Loucy (cell line): ENCODE measurements around the gene UBE2Q1.
"Not testable (repeated sequence)": the region's sequence is repeated elsewhere in the genome, so short reads cannot be mapped to it uniquely, and the experiment has no call there.

ENCODE experiments used
- H2AFZ ChIP-seq: fragments of 200-600 bp; sonication (generic); 2 replicates; pipeline ENCODE4 v1.6.0; 2016; ENCODE audit warnings: antibody characterized with exemption, mild to moderate bottlenecking, low read length, moderate library complexity
- H3F3A ChIP-seq: fragments of 200-600 bp; 2 replicates; pipeline ENCODE4 v1.6.0; 2016; ENCODE audit warnings: antibody characterized with exemption, low read depth, mild to moderate bottlenecking
- H3K27me3 ChIP-seq: fragments of 200-600 bp; sonication (generic); 2 replicates; pipeline ENCODE4 v1.6.1; 2014; ENCODE audit warnings: low read length, mild to moderate bottlenecking; ENCODE audit not compliant: insufficient read depth, poor library complexity, severe bottlenecking
- H3K36me3 ChIP-seq: fragments of 200-600 bp; sonication (generic); 2 replicates; pipeline ENCODE4 v1.6.1; 2016; ENCODE audit warnings: low read length; ENCODE audit not compliant: insufficient read depth
- H3K4me1 ChIP-seq: fragments of 200-600 bp; sonication (generic); 2 replicates; pipeline ENCODE4 v1.5.1; 2014; ENCODE audit warnings: low read length, mild to moderate bottlenecking; ENCODE audit not compliant: insufficient read depth, poor library complexity, severe bottlenecking
- H3K4me2 ChIP-seq: fragments of 200-600 bp; sonication (generic); 2 replicates; pipeline ENCODE4 v1.6.0; 2014; ENCODE audit warnings: antibody characterized with exemption, low read length, low read depth, mild to moderate bottlenecking; ENCODE audit not compliant: poor library complexity, severe bottlenecking
- H3K4me3 ChIP-seq: fragments of 200-600 bp; sonication (generic); 2 replicates; pipeline ENCODE4 v1.5.1; 2014; ENCODE audit warnings: low read length, mild to moderate bottlenecking, mixed read lengths; ENCODE audit not compliant: poor library complexity, severe bottlenecking
- H3K79me2 ChIP-seq: fragments of 200-600 bp; sonication (generic); 2 replicates; pipeline ENCODE4 v1.6.1; 2014; ENCODE audit warnings: low read length; ENCODE audit not compliant: insufficient read depth
- H3K9ac ChIP-seq: fragments of 200-600 bp; sonication (generic); 2 replicates; pipeline ENCODE4 v1.6.0; 2014; ENCODE audit warnings: mild to moderate bottlenecking, low read depth, low read length, moderate library complexity; ENCODE audit not compliant: poor library complexity, severe bottlenecking
- H3K9me2 ChIP-seq: fragments of 200-600 bp; sonication (generic); replicated peaks from 2 replicates; pipeline ENCODE4 v1.6.1; 2016; ENCODE audit warnings: low read depth, low read length, mixed read lengths
- H3K9me3 ChIP-seq: fragments of 200-600 bp; sonication (generic); 2 replicates; pipeline ENCODE4 v1.6.1; 2014; ENCODE audit warnings: mild to moderate bottlenecking, antibody characterized with exemption, low read length, low read depth; ENCODE audit not compliant: insufficient read depth
- H4K20me1 ChIP-seq: fragments of 200-600 bp; sonication (generic); 2 replicates; pipeline ENCODE4 v1.6.0; 2014; ENCODE audit warnings: antibody characterized with exemption, low read length, mild to moderate bottlenecking; ENCODE audit not compliant: insufficient read depth, poor library complexity, severe bottlenecking
- CTCF ChIP-seq: fragments of 200-600 bp; sonication (generic); conservative IDR thresholded peaks from 2 replicates; pipeline ENCODE4 v1.5.1; 2014; ENCODE audit warnings: mild to moderate bottlenecking, antibody characterized with exemption, low read length
- EZH2phosphoT487 ChIP-seq: fragments of 200-600 bp; IDR thresholded peaks from 2 replicates; pipeline ENCODE4 v1.6.1; 2018; ENCODE audit warnings: antibody characterized with exemption, mild to moderate bottlenecking, moderate library complexity, borderline replicate concordance

The UBE2Q1 gene

GRCh38 chr1:154533952-154534844, 24.3 kb downstream of the UBE2Q1 start:
- Histone ChIP-seq H3K36me3 (no peaks in the 10 kb centered on the region), H3K79me2 (no peaks in the 10 kb centered on the region), H3K4me1 (no peaks in the 10 kb centered on the region), H3K9me2 (no peaks in the 10 kb centered on the region), H2AFZ (no peak overlapping the region), H3K9me3 (no peaks in the 10 kb centered on the region), H3K4me3 (no peak overlapping the region), H3K4me2 (no peak overlapping the region), H4K20me1 (no peaks in the 10 kb centered on the region), H3K27me3 (no peaks in the 10 kb centered on the region), H3K9ac (no peak overlapping the region), H3F3A (no peaks in the 10 kb centered on the region)
- TF ChIP-seq EZH2phosphoT487 (no peak), CTCF (peak; percentile 62)

- not testable (repeated sequence) for H3K9me2 ChIP-seq, H3K4me2 ChIP-seq, H3K27me3 ChIP-seq, H3K4me1 ChIP-seq, H3K4me3 ChIP-seq, H2AFZ ChIP-seq, H3K79me2 ChIP-seq, H3K9ac ChIP-seq, H4K20me1 ChIP-seq, H3F3A ChIP-seq, H3K36me3 ChIP-seq, H3K9me3 ChIP-seq
These were observed 26.5 kb downstream of the UBE2Q1 start for GRCh38 chr1:154531950-154532349.

- H3K9ac ChIP-seq = no peak overlapping the region
- no peaks in the 10 kb centered on the region for H3K36me3 ChIP-seq
- H3K4me2 ChIP-seq = no peak overlapping the region
- H3F3A ChIP-seq = no peaks in the 10 kb centered on the region
- no peaks in the 10 kb centered on the region for H3K27me3 ChIP-seq
- H3K9me3 ChIP-seq = no peaks in the 10 kb centered on the region
- TF ChIP-seq EZH2phosphoT487 (no peak), CTCF (no peak)
- no peak overlapping the region for H2AFZ ChIP-seq
- no peaks in the 10 kb centered on the region for H3K79me2 ChIP-seq
- H4K20me1 ChIP-seq = no peaks in the 10 kb centered on the region
- H3K4me1 ChIP-seq = no peaks in the 10 kb centered on the region
- H3K9me2 ChIP-seq = no peaks in the 10 kb centered on the region
- no peak overlapping the region for H3K4me3 ChIP-seq
These were observed 29.2 kb downstream of the UBE2Q1 start for GRCh38 chr1:154529308-154529707.

GRCh38 chr1:154527192-154527591, 31.3 kb downstream of the UBE2Q1 start:
- H3K36me3 ChIP-seq = no peaks in the 10 kb centered on the region
- no peak overlapping the region for H3K4me3 ChIP-seq
- no peaks in the 10 kb centered on the region for H3F3A ChIP-seq
- H3K9me3 ChIP-seq = no peaks in the 10 kb centered on the region
- H2AFZ ChIP-seq = no peak overlapping the region
- H3K27me3 ChIP-seq = no peaks in the 10 kb centered on the region
- TF ChIP-seq CTCF (no peak), EZH2phosphoT487 (no peak)
- no peak overlapping the region for H3K9ac ChIP-seq
- H3K4me2 ChIP-seq = no peak overlapping the region
- H3K79me2 ChIP-seq = no peaks in the 10 kb centered on the region
- H3K9me2 ChIP-seq = no peaks in the 10 kb centered on the region
- H4K20me1 ChIP-seq = no peaks in the 10 kb centered on the region
- no peaks in the 10 kb centered on the region for H3K4me1 ChIP-seq
